Measurements from ENCODE around the gene GAB3. TPM values are rescaled to one million over a fixed set of nuclear protein-coding genes. Genes with fewer than 3 reads are reported as not detected.
A peak's percentile ranks its signal among the peaks of the same experiment; 100 is the strongest.
"Not testable (repeated sequence)": the region's sequence is repeated elsewhere in the genome, so short reads cannot be mapped to it uniquely, and the experiment has no call there.

GAB3 gene
- total RNA-seq, 1 experiment from 2014 or later: 0.72 TPM

GRCh38 chrX:154633661-154634060, 117.2 kb downstream of the GAB3 start:
- H3K36me3 Mint-ChIP-seq; CTCF ChIA-PET; H3K4me1 Mint-ChIP-seq; H3K9me3 Mint-ChIP-seq; DNase-seq (ENCODE audit: low spot score); H3K4me3 Mint-ChIP-seq; H3K27me3 Mint-ChIP-seq (ENCODE audit: low read depth); POLR2A ChIA-PET; H3K27ac Mint-ChIP-seq: not testable (repeated sequence)
- peak; percentile 57 for ATAC-seq

GRCh38 chrX:154630949-154631348, 119.9 kb downstream of the GAB3 start:
- H3K36me3 Mint-ChIP-seq; H3K27ac Mint-ChIP-seq; H3K9me3 Mint-ChIP-seq; H3K27me3 Mint-ChIP-seq (ENCODE audit: low read depth); H3K4me1 Mint-ChIP-seq; ATAC-seq; CTCF ChIA-PET; H3K4me3 Mint-ChIP-seq; DNase-seq (ENCODE audit: low spot score); POLR2A ChIA-PET: not testable (repeated sequence)

GRCh38 chrX:154628960-154629359, 121.9 kb downstream of the GAB3 start:
- H3K4me1 Mint-ChIP-seq; H3K36me3 Mint-ChIP-seq; H3K27me3 Mint-ChIP-seq (ENCODE audit: low read depth); POLR2A ChIA-PET; H3K4me3 Mint-ChIP-seq; H3K9me3 Mint-ChIP-seq; H3K27ac Mint-ChIP-seq; CTCF ChIA-PET; DNase-seq (ENCODE audit: low spot score): not testable (repeated sequence)
- ATAC-seq: peak; percentile 90

Other genes with a start within 250 kb of the GAB3 start
- gene FAM3A, start 234.8 kb downstream of the GAB3 start, total RNA-seq (2021): 23.5 to 26.5 TPM (median 25.0 TPM) in 3 replicates
- 64.7 to 72.8 TPM (median 66.0 TPM) in 3 replicates for gene G6PD, start 204.2 kb downstream of the GAB3 start, total RNA-seq (2021)
- gene IKBKG, start 203.5 kb downstream of the GAB3 start, total RNA-seq (2021): 20.0 to 29.1 TPM (median 22.1 TPM) in 3 replicates
- not detected in 3 replicates for gene CTAG1A, start 165.9 kb downstream of the GAB3 start, total RNA-seq (2021)
- not detected in 3 replicates for gene CTAG1B, start 131.8 kb downstream of the GAB3 start, total RNA-seq (2021)
- gene CTAG2, start 97.5 kb downstream of the GAB3 start, total RNA-seq (2021): not detected in 3 replicates
- gene DKC1, start 11.8 kb upstream of the GAB3 start, total RNA-seq (2021): 108 to 123 TPM (median 112 TPM) in 3 replicates
- 14.3 to 15.8 TPM (median 14.7 TPM) in 3 replicates for gene MPP1, start 54.4 kb upstream of the GAB3 start, total RNA-seq (2021)
- gene SMIM9, start 83.6 kb upstream of the GAB3 start, total RNA-seq (2021): not detected in 3 replicates
- 26.8 to 30.2 TPM (median 28.7 TPM) in 3 replicates for gene F8A1, start 135.3 kb upstream of the GAB3 start, total RNA-seq (2021)

Data from WTC11 (cell line).